IMR-90 (cell line): ENCODE measurements around the gene CORO7. TPM values are rescaled to one million over a fixed set of nuclear protein-coding genes. Genes with fewer than 3 reads are reported as not detected.

Experiments used
- ATAC-seq: fragments of 200-7000 bp; cut with Tn5 transposase; 2 replicates; pipeline ENCODE4 v1.9.1; 2020; ENCODE audit warnings: low read depth, mild to moderate bottlenecking, moderate library complexity
- BruUV-seq: library from RNA; stranded (reverse); fragments of 400-500 nt; replicated peaks from 2 replicates; lab custom pipeline; 2021; lab: Mats Ljungman, UMichigan
- CTCF ChIA-PET: fragments of 300-600 bp; formaldehyde crosslinking; extraction: SDS; loops from one replicate; lab custom pipeline; 2021; ENCODE audit warnings: antibody characterized with exemption; lab: Yijun Ruan, JAX
- POLR2A ChIA-PET: fragments of 300-600 bp; sonication (Branson Sonifier 250); formaldehyde crosslinking; loops from one replicate; lab custom pipeline; 2022; ENCODE audit warnings: antibody characterized with exemption; ENCODE audit not compliant: unreplicated experiment; lab: Charles Lee
- DNase-seq: peaks from one replicate; pipeline ENCODE4 v3.0.0; 2013
- H2AFZ ChIP-seq: replicated peaks from 2 replicates; pipeline ENCODE3; 2013; ENCODE audit warnings: low read length, mild to moderate bottlenecking; ENCODE audit not compliant: poor library complexity
- H2AK5ac ChIP-seq: 2 replicates; pipeline ENCODE4 v1.6.1; 2013; ENCODE audit warnings: low read depth, low read length, inconsistent platforms
- H2AK9ac ChIP-seq: replicated peaks from 2 replicates; pipeline ENCODE3; 2013; ENCODE audit warnings: mild to moderate bottlenecking, low read depth, low read length, moderate library complexity; ENCODE audit not compliant: poor library complexity
- H2BK120ac ChIP-seq: 2 replicates; pipeline ENCODE4 v1.6.1; 2013; ENCODE audit warnings: low read depth, low read length, inconsistent platforms
- H2BK15ac ChIP-seq: 3 replicates; pipeline ENCODE4 v1.6.1; 2013; ENCODE audit warnings: low read depth, low read length, inconsistent platforms
- H2BK20ac ChIP-seq: 2 replicates; pipeline ENCODE4 v1.6.1; 2013; ENCODE audit warnings: low read depth, mild to moderate bottlenecking, inconsistent platforms, low read length, moderate library complexity
- H2BK5ac ChIP-seq: 2 replicates; pipeline ENCODE4 v1.6.1; 2013; ENCODE audit warnings: mild to moderate bottlenecking, low read depth, low read length, inconsistent platforms; ENCODE audit not compliant: poor library complexity, severe bottlenecking
- H3K14ac ChIP-seq: replicated peaks from 2 replicates; pipeline ENCODE4 v1.6.1; 2013; ENCODE audit warnings: low read depth, low read length, inconsistent platforms
- H3K18ac ChIP-seq: 2 replicates; pipeline ENCODE4 v1.6.1; 2013; ENCODE audit warnings: low read depth, low read length, control low read depth
- H3K23ac ChIP-seq: 2 replicates; pipeline ENCODE4 v1.6.1; 2013; ENCODE audit warnings: low read depth, low read length, inconsistent platforms
- H3K27ac ChIP-seq: 2 replicates; pipeline ENCODE4 v1.5.1; 2013; ENCODE audit warnings: mild to moderate bottlenecking, control low read depth, low read length; ENCODE audit not compliant: insufficient read depth
- H3K27me3 ChIP-seq: 2 replicates; pipeline ENCODE4 v1.6.1; 2013; ENCODE audit warnings: low read length; ENCODE audit not compliant: control insufficient read depth, insufficient read depth
- H3K36me3 ChIP-seq: 2 replicates; pipeline ENCODE4 v1.6.1; 2013; ENCODE audit warnings: low read length, mixed read lengths; ENCODE audit not compliant: control insufficient read depth, insufficient read depth
- H3K4ac ChIP-seq: 2 replicates; pipeline ENCODE4 v1.6.1; 2013; ENCODE audit warnings: low read depth, low read length, inconsistent platforms
- H3K4me1 ChIP-seq: 2 replicates; pipeline ENCODE4 v1.6.1; 2013; ENCODE audit warnings: low read length, mixed read lengths; ENCODE audit not compliant: control insufficient read depth, insufficient read depth
- H3K4me2 ChIP-seq: 2 replicates; pipeline ENCODE4 v1.6.1; 2013; ENCODE audit warnings: low read depth, mild to moderate bottlenecking, control low read depth, low read length, moderate library complexity
- H3K4me3 ChIP-seq: 2 replicates; pipeline ENCODE4 v1.5.1; 2013; ENCODE audit warnings: low read depth, mild to moderate bottlenecking, control low read depth, low read length, moderate library complexity; ENCODE audit not compliant: insufficient read depth
- H3K56ac ChIP-seq: 2 replicates; pipeline ENCODE4 v1.6.1; 2013; ENCODE audit warnings: low read length, inconsistent platforms; ENCODE audit not compliant: insufficient read depth; ENCODE audit errors: extremely low read depth
- H3K79me1 ChIP-seq, 2 experiments: 2 replicates each; pipeline ENCODE4 v1.6.1; 2013; ENCODE audit warnings: low read length in 2 of 2, inconsistent platforms in 1 of 2, low read depth in 1 of 2
- H3K9ac ChIP-seq: 2 replicates; pipeline ENCODE4 v1.6.1; 2013; ENCODE audit warnings: low read depth, low read length, control low read depth
- H3K9me1 ChIP-seq: 2 replicates; pipeline ENCODE4 v1.6.1; 2013; ENCODE audit warnings: low read length, inconsistent platforms; ENCODE audit not compliant: insufficient read depth
- H3K9me3 ChIP-seq: 2 replicates; pipeline ENCODE4 v1.6.1; 2013; ENCODE audit warnings: low read length; ENCODE audit not compliant: control insufficient read depth, insufficient read depth
- H4K20me1 ChIP-seq: 2 replicates; pipeline ENCODE4 v1.6.1; 2013; ENCODE audit warnings: low read length, inconsistent platforms; ENCODE audit not compliant: insufficient read depth
- H4K5ac ChIP-seq: 2 replicates; pipeline ENCODE4 v1.6.1; 2013; ENCODE audit warnings: mild to moderate bottlenecking, low read depth, low read length, control low read depth
- H4K8ac ChIP-seq, 2 experiments: 2 replicates each; pipeline ENCODE4 v1.6.1; 2013; ENCODE audit warnings: low read depth in 2 of 2, low read length in 2 of 2, control low read depth in 1 of 2, inconsistent platforms in 1 of 2
- H4K91ac ChIP-seq: 2 replicates; pipeline ENCODE4 v1.6.1; 2013; ENCODE audit warnings: low read depth, low read length, inconsistent platforms; ENCODE audit not compliant: insufficient read depth
- CEBPB ChIP-seq: IDR thresholded peaks from 2 replicates; pipeline ENCODE4 v1.6.1; 2012; ENCODE audit warnings: low read depth, low read length, improper control_type of control experiment
- CHD1 ChIP-seq: IDR thresholded peaks from 2 replicates; pipeline ENCODE4 v1.6.1; 2012; ENCODE audit warnings: low read depth, low read length, improper control_type of control experiment
- ELK1 ChIP-seq: fragments of 150-350 bp; IDR thresholded peaks from 2 replicates; pipeline ENCODE4 v1.6.1; 2016; ENCODE audit warnings: low read depth, mild to moderate bottlenecking, low read length, moderate library complexity, borderline replicate concordance
- FOS ChIP-seq: fragments of 150-350 bp; IDR thresholded peaks from 2 replicates; pipeline ENCODE4 v1.6.1; 2016; ENCODE audit warnings: low read depth, low read length
- MAFK ChIP-seq: IDR thresholded peaks from 2 replicates; pipeline ENCODE4 v1.6.1; 2012; ENCODE audit warnings: low read depth, low read length, improper control_type of control experiment
- MAZ ChIP-seq: IDR thresholded peaks from 2 replicates; pipeline ENCODE4 v1.6.1; 2012; ENCODE audit warnings: low read depth, mild to moderate bottlenecking, low read length, improper control_type of control experiment, moderate library complexity, borderline replicate concordance
- NFE2L2 ChIP-seq: fragments of 150-350 bp; IDR thresholded peaks from 2 replicates; pipeline ENCODE4 v1.6.1; 2016; ENCODE audit warnings: low read depth, mild to moderate bottlenecking, low read length
- POLR2A ChIP-seq: IDR thresholded peaks from 2 replicates; pipeline ENCODE4 v1.6.1; 2012; ENCODE audit warnings: mild to moderate bottlenecking, low read depth, low read length
- RCOR1 ChIP-seq: IDR thresholded peaks from 2 replicates; pipeline ENCODE4 v1.6.1; 2012; ENCODE audit warnings: mild to moderate bottlenecking, low read length, improper control_type of control experiment; ENCODE audit not compliant: insufficient replicate concordance
- RFX5 ChIP-seq: IDR thresholded peaks from 2 replicates; pipeline ENCODE4 v1.8.0; 2012; ENCODE audit warnings: low read depth, mild to moderate bottlenecking, low read length, moderate library complexity
- SMC3 ChIP-seq: fragments of 150-350 bp; IDR thresholded peaks from 2 replicates; pipeline ENCODE4 v1.6.1; 2016; ENCODE audit warnings: low read depth, mild to moderate bottlenecking, antibody characterized with exemption, low read length, moderate library complexity
- WGBS, 2 experiments: methylation state at CpG; one replicate each; pipeline versions ENCODE4 v1.1.5 to v1.1.7; 2013; ENCODE audit warnings: missing lambda C conversion rate in 2 of 2; ENCODE audit not compliant: insufficient read length in 1 of 2; ENCODE audit errors: extremely low coverage in 2 of 2; 5-methylcytosine and 5-hydroxymethylcytosine counted together
- dilution Hi-C: fragments of 300-500 bp; cut with HindIII; formaldehyde crosslinking; loops from one replicate; pipeline ENCODE4 v1.14.3; 2018; ENCODE audit warnings: low sequenced_read_pairs; ENCODE audit not compliant: unreplicated experiment
- in situ Hi-C: fragments of 300-500 bp; cut with MboI; formaldehyde crosslinking; loops from 3 replicates; pipeline ENCODE4 v1.14.3; 2019; ENCODE audit warnings: low sequenced_read_pairs, inconsistent platforms, mixed read lengths
- intact Hi-C: fragments of 100-400 bp; cut with micrococcal nuclease; formaldehyde crosslinking; loops from 2 replicates; pipeline ENCODE4 v1.10.0; 2022
- polyA plus RNA-seq, 3 experiments: library from polyadenylated mRNA; depleted of rRNA; stranded (reverse); fragments of >200 nt; gene quantifications; 2 replicates each; pipeline ENCODE4 v1.2.3, GENCODE V29; 2012; ENCODE audit warnings: low replicate concordance in 1 of 3
- total RNA-seq: library from RNA; depleted of rRNA; stranded (reverse); fragments of >200 nt; gene quantifications from 2 replicates; pipeline ENCODE4 v1.2.3, GENCODE V29; 2012
- TF ChIP-seq, protein P1 (sequence below): fragments of 150-350 bp; IDR thresholded peaks from 2 replicates; pipeline ENCODE4 v1.6.1; 2017; ENCODE audit warnings: mild to moderate bottlenecking, antibody characterized with exemption, low read length, low read depth

Gene CORO7
- total and polyA plus RNA-seq, 2 of the 4 experiments (the other 2 are of a cell fraction), result 6.3 to 26.7 TPM

GRCh38 chr16:4347765-4348509 lies 68.5 kb downstream of the CORO7 start:
- no TSS peak for BruUV-seq
- Histone ChIP-seq H4K5ac (no peak overlapping the region), H2BK120ac (no peak overlapping the region), H2AK9ac (no peak overlapping the region), H2AFZ (no peak overlapping the region), H4K20me1 (peaks cover 63% of the 10 kb centered on the region), H3K27ac (no peak overlapping the region), H3K9me1 (peaks cover 12% of the 10 kb centered on the region; the same call in 1 of the 2 replicates), H3K18ac (no peak overlapping the region), H3K9ac (no peak overlapping the region), H2BK20ac (no peak overlapping the region), H3K9me3 (no peaks in the 10 kb centered on the region), H3K79me1 (peaks cover 33 to 75% of the 10 kb centered on the region in 2 experiments), H2BK5ac (no peak overlapping the region), H3K23ac (no peak overlapping the region), H3K4ac (no peak overlapping the region), H2BK15ac (no peak overlapping the region), H3K4me3 (no peak overlapping the region), H4K91ac (no peak overlapping the region), H4K8ac (no peak overlapping the region), H3K14ac (no peak overlapping the region), H3K4me2 (no peak overlapping the region), H2AK5ac (no peak overlapping the region), H3K27me3 (no peaks in the 10 kb centered on the region), H3K4me1 (peaks cover 10% of the 10 kb centered on the region), H3K36me3 (peaks cover 1% of the 10 kb centered on the region; the same call in 1 of the 2 replicates), H3K56ac (no peak overlapping the region)
- WGBS, 2 experiments, result 88% methylated on average over 10 of the region's 17 CpGs; no CpG with 5 or more reads in 1 of the 2 experiments
- CTCF ChIA-PET, result no interaction called here
- ATAC-seq, result no peak
- dilution Hi-C loops (no loop called here), intact Hi-C loops (loop anchor here (2.0 kb wide), 1 partner anchor 25 kb away; no protein-coding TSS in a partner anchor), in situ Hi-C loops (no loop called here)
- no peak for DNase-seq
- POLR2A ChIA-PET, result no interaction called here
- TF ChIP-seq FOS (no peak), SMC3 (no peak), RCOR1 (no peak), CEBPB (no peak), POLR2A (no peak), RFX5 (no peak), MAFK (no peak), NFE2L2 (no peak), MAZ (no peak), CHD1 (no peak), ELK1 (no peak)
- TF ChIP-seq, protein P1, sequence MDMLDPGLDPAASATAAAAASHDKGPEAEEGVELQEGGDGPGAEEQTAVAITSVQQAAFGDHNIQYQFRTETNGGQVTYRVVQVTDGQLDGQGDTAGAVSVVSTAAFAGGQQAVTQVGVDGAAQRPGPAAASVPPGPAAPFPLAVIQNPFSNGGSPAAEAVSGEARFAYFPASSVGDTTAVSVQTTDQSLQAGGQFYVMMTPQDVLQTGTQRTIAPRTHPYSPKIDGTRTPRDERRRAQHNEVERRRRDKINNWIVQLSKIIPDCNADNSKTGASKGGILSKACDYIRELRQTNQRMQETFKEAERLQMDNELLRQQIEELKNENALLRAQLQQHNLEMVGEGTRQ, result no peak
